GM12878 (cell line): Measurements from ENCODE around the gene LAYN. TPM values are rescaled to one million over a fixed set of nuclear protein-coding genes. Genes with fewer than 3 reads are reported as not detected.

Experiments used
- ATF3 ChIP-seq: IDR thresholded peaks from 2 replicates; pipeline ENCODE4 v1.6.1; 2011; ENCODE audit warnings: low read depth, mild to moderate bottlenecking, low read length, moderate library complexity, borderline replicate concordance; ENCODE audit errors: extremely low read depth
- BACH1 ChIP-seq: fragments of 450-650 bp; IDR thresholded peaks from 2 replicates; pipeline ENCODE4 v1.6.1; 2017; ENCODE audit warnings: mild to moderate bottlenecking, borderline replicate concordance
- BHLHE40 ChIP-seq, 2 experiments: fragments of 450-650 bp in 1 of 2; IDR thresholded peaks; 2 replicates each; pipeline ENCODE4 v1.6.1; 2011 to 2017; ENCODE audit warnings: low read depth in 2 of 2, borderline replicate concordance in 1 of 2, improper control_type of control experiment in 1 of 2, low read length in 1 of 2, mild to moderate bottlenecking in 1 of 2
- BRCA1 ChIP-seq: IDR thresholded peaks from 2 replicates; pipeline ENCODE4 v1.6.1; 2011; ENCODE audit warnings: low read depth, low read length, improper control_type of control experiment
- CHD4 ChIP-seq: fragments of 200-600 bp; sonication (generic); IDR thresholded peaks from 2 replicates; pipeline ENCODE4 v1.6.1; 2016; ENCODE audit warnings: mild to moderate bottlenecking
- CREB1 ChIP-seq: IDR thresholded peaks from 2 replicates; pipeline ENCODE4 v1.6.1; 2012; ENCODE audit warnings: low read depth, mild to moderate bottlenecking, inconsistent platforms
- ETV6 ChIP-seq, 2 experiments: fragments of 450-650 bp in 1 of 2; IDR thresholded peaks in 1 of 2; conservative IDR thresholded peaks in 1 of 2; 2 replicates each; pipeline ENCODE4 v1.6.1; 2014; ENCODE audit warnings: antibody characterized with exemption in 1 of 2, borderline replicate concordance in 1 of 2, low read depth in 1 of 2, mild to moderate bottlenecking in 1 of 2, moderate library complexity in 1 of 2
- FOS ChIP-seq: IDR thresholded peaks from 3 replicates; pipeline ENCODE4 v1.6.1; 2011; ENCODE audit warnings: borderline replicate concordance; ENCODE audit not compliant: insufficient read length; ENCODE audit errors: extremely low read depth
- HDAC2 ChIP-seq: fragments of 200-600 bp; sonication (generic); IDR thresholded peaks from 2 replicates; pipeline ENCODE4 v1.6.1; 2017
- HDAC6 ChIP-seq: fragments of 200-600 bp; sonication (generic); IDR thresholded peaks from one replicate; pipeline ENCODE4 v1.8.0; 2017; ENCODE audit warnings: antibody characterized with exemption; ENCODE audit not compliant: unreplicated experiment
- LARP7 ChIP-seq: fragments of 450-650 bp; IDR thresholded peaks from 2 replicates; pipeline ENCODE4 v1.6.1; 2017; ENCODE audit warnings: mild to moderate bottlenecking
- NFIC ChIP-seq: IDR thresholded peaks from 2 replicates; pipeline ENCODE4 v1.6.1; 2012; ENCODE audit warnings: low read depth, mild to moderate bottlenecking, inconsistent platforms, low read length, moderate library complexity
- NFYB ChIP-seq: IDR thresholded peaks from 2 replicates; pipeline ENCODE4 v1.6.1; 2011; ENCODE audit warnings: low read depth, mild to moderate bottlenecking, low read length, improper control_type of control experiment, moderate library complexity; ENCODE audit not compliant: insufficient read depth
- PKNOX1 ChIP-seq: fragments of 450-650 bp; IDR thresholded peaks from 2 replicates; pipeline ENCODE4 v1.6.1; 2016; ENCODE audit warnings: mild to moderate bottlenecking
- RBBP5 ChIP-seq: fragments of 200-600 bp; sonication (generic); conservative IDR thresholded peaks from 2 replicates; pipeline ENCODE4 v1.6.1; 2016
- RCOR1 ChIP-seq: conservative IDR thresholded peaks from 2 replicates; pipeline ENCODE4 v1.6.1; 2012; ENCODE audit warnings: low read depth, low read length, improper control_type of control experiment
- SKIL ChIP-seq: fragments of 450-650 bp; IDR thresholded peaks from 2 replicates; pipeline ENCODE4 v1.6.1; 2017; ENCODE audit warnings: mild to moderate bottlenecking, low read depth, inconsistent platforms; ENCODE audit not compliant: poor library complexity, severe bottlenecking
- SMAD5 ChIP-seq: IDR thresholded peaks from 2 replicates; pipeline ENCODE4 v1.6.1; 2016; ENCODE audit warnings: antibody characterized with exemption, low read depth
- SMARCA5 ChIP-seq: fragments of 450-650 bp; IDR thresholded peaks from 2 replicates; pipeline ENCODE4 v1.6.1; 2017; ENCODE audit warnings: mild to moderate bottlenecking
- TARDBP ChIP-seq: IDR thresholded peaks from 2 replicates; pipeline ENCODE4 v1.6.1; 2016; ENCODE audit warnings: borderline replicate concordance
- TCF7 ChIP-seq: IDR thresholded peaks from 2 replicates; pipeline ENCODE4 v1.6.1; 2014; ENCODE audit warnings: antibody characterized with exemption, borderline replicate concordance
- ZBTB40 ChIP-seq: fragments of 450-650 bp; IDR thresholded peaks from 2 replicates; pipeline ENCODE4 v1.6.1; 2016; ENCODE audit warnings: mild to moderate bottlenecking, moderate library complexity, borderline replicate concordance
- ZNF274 ChIP-seq: IDR thresholded peaks from one replicate; pipeline ENCODE4 v1.8.0; 2011; ENCODE audit not compliant: insufficient read length, insufficient read depth
- polyA plus RNA-seq, 11 experiments: library from polyadenylated mRNA; depleted of rRNA in 4 of 11; unstranded in 6 of 11; stranded (reverse) in 5 of 11; fragments of >200 nt; fragmentation: Nextera tagmentation in 4 of 11; fragmentation: Illumina TruSeq in 1 of 11; extraction: Ambion mirVana in 4 of 11; extraction: Trizol in 1 of 11; gene quantifications; 1 replicate in 1 of 11; 2 replicates in 10 of 11; pipeline versions ENCODE4 v1.2.1 to v1.2.3, GENCODE V29; 2011 to 2016; ENCODE audit warnings: inconsistent platforms in 2 of 11, missing spikeins in 2 of 11, low read depth in 1 of 11
- total RNA-seq, 4 experiments: library from RNA; depleted of rRNA in 3 of 4; stranded (reverse); fragments of >200 nt in 3 of 4; fragmentation: Illumina TruSeq in 1 of 4; extraction: Trizol in 1 of 4; gene quantifications; 2 replicates each; pipeline versions ENCODE4 v1.2.1 to v1.2.3, GENCODE V29; 2013 to 2021

Gene LAYN
- total and polyA plus RNA-seq, 10 of the 15 experiments (the other 5 are each of a cell fraction or from before 2014, with no cell fraction given), result 0.06 to 0.14 (median 0.10) TPM; not detected in 7

- peak; percentile 91 for TF ChIP-seq SMARCA5
- peak; percentile 62 to 86; a peak in 3 of 4 replicates for TF ChIP-seq BHLHE40 (IDR thresholded peaks at IDR 0.05; ENCODE audit: borderline replicate concordance in 1 of 2, low read depth in 2 of 2, low read length in 1 of 2)
- no peak for TF ChIP-seq HDAC2
- peak; percentile 83; the same call in 1 of the 2 replicates for TF ChIP-seq LARP7
- no peak for TF ChIP-seq ETV6 (conservative IDR thresholded peaks at IDR 0.05 in 1 of 2, IDR thresholded peaks at IDR 0.05 in 1 of 2; ENCODE audit: borderline replicate concordance in 1 of 2, low read depth in 1 of 2)
- peak; percentile 53; the same call in 1 of the 2 replicates for TF ChIP-seq BACH1
- TF ChIP-seq HDAC6, result no peak
- TF ChIP-seq ATF3, result no peak
- no peak for TF ChIP-seq TCF7
- peak; percentile 11; the same call in 1 of the 2 replicates for TF ChIP-seq TARDBP
- no peak for TF ChIP-seq NFIC
- TF ChIP-seq ZNF274, result no peak
- no peak for TF ChIP-seq RCOR1
- no peak for TF ChIP-seq NFYB
- no peak for TF ChIP-seq PKNOX1
- no peak for TF ChIP-seq CHD4
- TF ChIP-seq CREB1, result peak; percentile 91
- TF ChIP-seq FOS, result no peak
- TF ChIP-seq SMAD5, result no peak
- TF ChIP-seq ZBTB40, result no peak
- TF ChIP-seq SKIL, result no peak
- TF ChIP-seq RBBP5, result no peak
- no peak for TF ChIP-seq BRCA1
These were observed 61.7 kb downstream of the LAYN start, which contains the start of gene SIK2 (continued) for GRCh38 chr11:111601979-111602864.
